GM12874 (cell line): ENCODE results near the gene BLVRA.

Source experiments
- TF ChIP-seq, protein P1 (sequence below): IDR thresholded peaks from 2 replicates; pipeline ENCODE4 v1.5.1; 2011; ENCODE audit warnings: low read depth, mild to moderate bottlenecking, control low read depth, low read length, moderate library complexity; ENCODE audit not compliant: insufficient read depth

BLVRA gene

DNA sequence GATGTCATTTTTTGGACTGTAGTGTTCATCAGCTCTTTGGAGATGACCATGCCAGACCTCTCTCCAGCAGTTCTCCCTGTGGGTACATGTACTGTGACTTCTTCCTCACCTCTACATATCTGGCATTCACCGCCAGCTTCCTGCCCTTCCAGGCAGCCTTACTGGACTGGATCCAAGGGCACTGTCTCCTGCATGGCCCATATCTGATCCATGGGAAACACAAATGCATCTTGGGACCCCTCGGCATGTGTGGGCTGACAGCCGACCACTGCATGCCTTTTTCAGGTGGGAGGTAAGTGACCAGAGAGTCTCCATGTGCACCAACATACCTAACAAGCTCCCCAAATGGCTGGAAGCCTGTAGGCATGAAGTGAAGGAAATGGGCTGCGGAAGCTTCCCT lies 3.9 kb upstream of the BLVRA start:
- TF ChIP-seq, protein P1, sequence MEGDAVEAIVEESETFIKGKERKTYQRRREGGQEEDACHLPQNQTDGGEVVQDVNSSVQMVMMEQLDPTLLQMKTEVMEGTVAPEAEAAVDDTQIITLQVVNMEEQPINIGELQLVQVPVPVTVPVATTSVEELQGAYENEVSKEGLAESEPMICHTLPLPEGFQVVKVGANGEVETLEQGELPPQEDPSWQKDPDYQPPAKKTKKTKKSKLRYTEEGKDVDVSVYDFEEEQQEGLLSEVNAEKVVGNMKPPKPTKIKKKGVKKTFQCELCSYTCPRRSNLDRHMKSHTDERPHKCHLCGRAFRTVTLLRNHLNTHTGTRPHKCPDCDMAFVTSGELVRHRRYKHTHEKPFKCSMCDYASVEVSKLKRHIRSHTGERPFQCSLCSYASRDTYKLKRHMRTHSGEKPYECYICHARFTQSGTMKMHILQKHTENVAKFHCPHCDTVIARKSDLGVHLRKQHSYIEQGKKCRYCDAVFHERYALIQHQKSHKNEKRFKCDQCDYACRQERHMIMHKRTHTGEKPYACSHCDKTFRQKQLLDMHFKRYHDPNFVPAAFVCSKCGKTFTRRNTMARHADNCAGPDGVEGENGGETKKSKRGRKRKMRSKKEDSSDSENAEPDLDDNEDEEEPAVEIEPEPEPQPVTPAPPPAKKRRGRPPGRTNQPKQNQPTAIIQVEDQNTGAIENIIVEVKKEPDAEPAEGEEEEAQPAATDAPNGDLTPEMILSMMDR, result no peak

DNA sequence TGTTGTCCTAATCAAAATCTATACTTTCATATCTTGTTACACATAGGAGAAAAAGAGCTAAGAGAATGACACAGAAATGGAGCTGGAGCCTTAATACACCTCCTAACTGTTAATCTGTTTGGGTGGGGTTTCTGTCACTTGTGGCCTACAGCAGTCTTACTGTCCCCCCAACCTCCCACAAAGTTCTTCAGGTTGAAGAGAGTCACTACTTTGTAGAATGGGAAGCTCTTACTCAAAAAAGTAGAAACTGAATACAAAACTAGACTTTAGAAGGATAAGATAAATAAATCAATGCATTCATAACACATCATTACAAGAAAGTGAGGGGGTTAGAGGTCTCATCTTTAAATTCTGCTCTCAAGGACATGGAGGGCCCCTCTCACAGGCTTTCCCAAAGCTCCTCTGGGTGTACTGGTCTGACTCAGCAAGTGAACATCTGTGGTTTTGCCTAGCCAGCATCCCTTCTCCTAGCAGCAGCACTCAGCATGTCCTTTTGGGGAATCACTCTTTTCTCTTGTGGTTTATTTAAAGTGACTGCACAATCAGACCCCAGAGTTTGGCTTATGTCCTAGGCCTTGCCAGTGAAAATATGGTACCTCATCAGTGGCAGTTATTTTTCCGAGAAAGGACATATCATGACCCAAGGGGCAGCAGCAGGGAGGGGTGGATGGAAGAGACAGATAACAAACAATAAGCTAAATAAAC lies 2.0 kb upstream of the BLVRA start:
- TF ChIP-seq, protein P1, result no peak

GRCh38 chr7:43757073-43757720 lies 1.3 kb upstream of the BLVRA start:
- TF ChIP-seq, protein P1, result no peak

- TF ChIP-seq, protein P1, result no peak
Measured at GRCh38 chr7:43758822-43759683, 573 bp downstream of the BLVRA start.

GRCh38 chr7:43760861-43761260 lies 2.4 kb downstream of the BLVRA start:
- TF ChIP-seq, protein P1, result no peak

GRCh38 chr7:43761382-43761781 lies 2.9 kb downstream of the BLVRA start:
- TF ChIP-seq, protein P1, result no peak
